ENCODE data around the gene PAQR4.

Gene PAQR4

GRCh38 chr16:2976201-2976600, 7.1 kb downstream of the PAQR4 start:
- Histone ChIP-seq H3K36me3 (replicated peaks; ENCODE audit: insufficient read depth, low read length) (no peaks in the 10 kb centered on the region; the same call in 1 of the 2 replicates), H3K9me2 (replicated peaks; ENCODE audit: insufficient read depth, low read length) (no peaks in the 10 kb centered on the region), H3F3A (ENCODE audit: insufficient read depth, low read length) (peaks cover 15% of the 10 kb centered on the region), H3K27ac (ENCODE audit: low read length) (no peak overlapping the region), H3K9ac (ENCODE audit: low read length) (no peak overlapping the region), H3K4me2 (ENCODE audit: low read depth, low read length) (no peak overlapping the region), H3K79me2 (ENCODE audit: low read length) (peaks cover 42% of the 10 kb centered on the region), H4K20me1 (ENCODE audit: insufficient read depth, low read length) (no peaks in the 10 kb centered on the region), H3K27me3 (replicated peaks; ENCODE audit: insufficient read depth, low read length) (no peaks in the 10 kb centered on the region), H3K9me3 (replicated peaks; ENCODE audit: insufficient read depth, low read length) (no peaks in the 10 kb centered on the region), H3K4me3 (ENCODE audit: low read length) (no peak overlapping the region), H3K4me1 (ENCODE audit: low read length) (no peaks in the 10 kb centered on the region), H2AFZ (ENCODE audit: low read length) (no peak overlapping the region)
- DNase-seq: no peak
- TF ChIP-seq CTCF (IDR thresholded peaks at IDR 0.05; ENCODE audit: low read length) (no peak), EZH2phosphoT487 (IDR thresholded peaks at IDR 0.05; ENCODE audit: low read length) (no peak), EZH2 (optimal IDR thresholded peaks at IDR 0.05; ENCODE audit: low read depth, low read length) (no peak)

- Histone ChIP-seq H3K4me2 (ENCODE audit: low read depth, low read length) (no peak overlapping the region), H3K36me3 (replicated peaks; ENCODE audit: insufficient read depth, low read length) (no peaks in the 10 kb centered on the region; the same call in 1 of the 2 replicates), H3K79me2 (ENCODE audit: low read length) (peaks cover 37% of the 10 kb centered on the region), H3F3A (ENCODE audit: insufficient read depth, low read length) (peaks cover 15% of the 10 kb centered on the region), H3K27ac (ENCODE audit: low read length) (no peak overlapping the region), H3K9ac (ENCODE audit: low read length) (no peak overlapping the region), H2AFZ (ENCODE audit: low read length) (no peak overlapping the region), H3K4me3 (ENCODE audit: low read length) (no peak overlapping the region), H3K27me3 (replicated peaks; ENCODE audit: insufficient read depth, low read length) (no peaks in the 10 kb centered on the region), H4K20me1 (ENCODE audit: insufficient read depth, low read length) (no peaks in the 10 kb centered on the region), H3K4me1 (ENCODE audit: low read length) (no peaks in the 10 kb centered on the region), H3K9me2 (replicated peaks; ENCODE audit: insufficient read depth, low read length) (no peaks in the 10 kb centered on the region), H3K9me3 (replicated peaks; ENCODE audit: insufficient read depth, low read length) (no peaks in the 10 kb centered on the region)
- no peak for TF ChIP-seq EZH2 (optimal IDR thresholded peaks at IDR 0.05; ENCODE audit: low read depth, low read length)
- no peak for TF ChIP-seq EZH2phosphoT487 (IDR thresholded peaks at IDR 0.05; ENCODE audit: low read length)
- no peak for DNase-seq
Observed at GRCh38 chr16:2976673-2977072, 7.5 kb downstream of the PAQR4 start.

- H2AFZ ChIP-seq (ENCODE audit: low read length): no peak overlapping the region
- H3K9me2 ChIP-seq (replicated peaks; ENCODE audit: insufficient read depth, low read length): no peaks in the 10 kb centered on the region
- DNase-seq: no peak
- H3K79me2 ChIP-seq (ENCODE audit: low read length): peaks cover 29% of the 10 kb centered on the region
- no peak overlapping the region for H3K27ac ChIP-seq (ENCODE audit: low read length)
- H3K4me1 ChIP-seq (ENCODE audit: low read length): no peaks in the 10 kb centered on the region
- H3F3A ChIP-seq (ENCODE audit: insufficient read depth, low read length): peaks cover 10% of the 10 kb centered on the region
- H3K36me3 ChIP-seq (replicated peaks; ENCODE audit: insufficient read depth, low read length): no peaks in the 10 kb centered on the region; the same call in 1 of the 2 replicates
- no peak for TF ChIP-seq EZH2 (optimal IDR thresholded peaks at IDR 0.05; ENCODE audit: low read depth, low read length)
- TF ChIP-seq CTCF (IDR thresholded peaks at IDR 0.05; ENCODE audit: low read length): no peak
- no peak for TF ChIP-seq EZH2phosphoT487 (IDR thresholded peaks at IDR 0.05; ENCODE audit: low read length)
- H3K9ac ChIP-seq (ENCODE audit: low read length): no peak overlapping the region
- H3K4me2 ChIP-seq (ENCODE audit: low read depth, low read length): no peak overlapping the region
- no peaks in the 10 kb centered on the region for H3K27me3 ChIP-seq (replicated peaks; ENCODE audit: insufficient read depth, low read length)
- H3K4me3 ChIP-seq (ENCODE audit: low read length): no peak overlapping the region
- H3K9me3 ChIP-seq (replicated peaks; ENCODE audit: insufficient read depth, low read length): no peaks in the 10 kb centered on the region
- no peaks in the 10 kb centered on the region for H4K20me1 ChIP-seq (ENCODE audit: insufficient read depth, low read length)
Observed at GRCh38 chr16:2977440-2977839, 8.3 kb downstream of the PAQR4 start.

GRCh38 chr16:2979669-2980226, 10.6 kb downstream of the PAQR4 start:
- no peak for TF ChIP-seq EZH2 (optimal IDR thresholded peaks at IDR 0.05; ENCODE audit: low read depth, low read length)
- TF ChIP-seq CTCF (IDR thresholded peaks at IDR 0.05; ENCODE audit: low read length): no peak
- no peak for TF ChIP-seq EZH2phosphoT487 (IDR thresholded peaks at IDR 0.05; ENCODE audit: low read length)
- H3K36me3 ChIP-seq (replicated peaks; ENCODE audit: insufficient read depth, low read length): no peaks in the 10 kb centered on the region
- peak overlapping the region; percentile 12; the same call in 1 of the 2 replicates for H3K27ac ChIP-seq (ENCODE audit: low read length)
- peaks cover 5% of the 10 kb centered on the region; the same call in 1 of the 2 replicates for H3K4me1 ChIP-seq (ENCODE audit: low read length)
- H4K20me1 ChIP-seq (ENCODE audit: insufficient read depth, low read length): no peaks in the 10 kb centered on the region
- H3K27me3 ChIP-seq (replicated peaks; ENCODE audit: insufficient read depth, low read length): peaks cover 9% of the 10 kb centered on the region
- H3K4me3 ChIP-seq (ENCODE audit: low read length): peak overlapping the region; percentile 90
- no peaks in the 10 kb centered on the region for H3K9me3 ChIP-seq (replicated peaks; ENCODE audit: insufficient read depth, low read length)
- H2AFZ ChIP-seq (ENCODE audit: low read length): peak overlapping the region; percentile 57
- peak overlapping the region; percentile 69 for H3K4me2 ChIP-seq (ENCODE audit: low read depth, low read length)
- H3K9ac ChIP-seq (ENCODE audit: low read length): peak overlapping the region; percentile 96
- no peaks in the 10 kb centered on the region for H3K9me2 ChIP-seq (replicated peaks; ENCODE audit: insufficient read depth, low read length)
- peaks cover 7% of the 10 kb centered on the region; the same call in 1 of the 2 replicates for H3F3A ChIP-seq (ENCODE audit: insufficient read depth, low read length)
- DNase-seq: no peak
- H3K79me2 ChIP-seq (ENCODE audit: low read length): peaks cover 27% of the 10 kb centered on the region
